HepG2 (cell line): ENCODE results near the gene LHFPL2. TPM values are rescaled to one million over a fixed set of nuclear protein-coding genes. Genes with fewer than 3 reads are reported as not detected.

Experiments used
- AHDC1 ChIP-seq: sonication (generic); formaldehyde crosslinking; IDR thresholded peaks from 2 replicates; pipeline ENCODE4 v1.5.1; 2020; ENCODE audit warnings: mild to moderate bottlenecking, missing genetic modification reagents, borderline replicate concordance
- BCL3 ChIP-seq: sonication (generic); formaldehyde crosslinking; IDR thresholded peaks from 2 replicates; pipeline ENCODE4 v1.5.1; 2020; ENCODE audit warnings: mild to moderate bottlenecking, missing genetic modification reagents, moderate library complexity
- CREB3 ChIP-seq: sonication (generic); formaldehyde crosslinking; IDR thresholded peaks from 2 replicates; pipeline ENCODE4 v1.5.0; 2020; ENCODE audit warnings: missing genetic modification reagents
- ELF1 ChIP-seq: sonication (generic); formaldehyde crosslinking; IDR thresholded peaks from 2 replicates; pipeline ENCODE4 v1.4.0; 2020; ENCODE audit warnings: missing genetic modification reagents
- FOXJ3 ChIP-seq: sonication (generic); formaldehyde crosslinking; IDR thresholded peaks from 2 replicates; pipeline ENCODE4 v1.4.0; 2020; ENCODE audit warnings: missing genetic modification reagents, mild to moderate bottlenecking, borderline replicate concordance
- HDAC2 ChIP-seq: sonication (generic); formaldehyde crosslinking; IDR thresholded peaks from 2 replicates; pipeline ENCODE4 v1.4.0; 2020; ENCODE audit warnings: missing genetic modification reagents
- HNF4G ChIP-seq, 2 experiments: sonication (generic) in 1 of 2; formaldehyde crosslinking in 1 of 2; IDR thresholded peaks; 2 replicates each; pipeline versions ENCODE4 v1.4.0 to v1.6.1; 2011 to 2020; ENCODE audit warnings: borderline replicate concordance in 2 of 2, low read depth in 2 of 2, mild to moderate bottlenecking in 2 of 2, low read length in 1 of 2, missing genetic modification reagents in 1 of 2, moderate library complexity in 1 of 2
- ONECUT2 ChIP-seq: sonication (generic); formaldehyde crosslinking; IDR thresholded peaks from 2 replicates; pipeline ENCODE4 v1.4.0; 2020; ENCODE audit warnings: missing genetic modification reagents
- POLR2AphosphoS2 ChIP-seq: IDR thresholded peaks from 2 replicates; pipeline ENCODE4 v1.6.1; 2011; ENCODE audit warnings: low read depth, low read length, improper control_type of control experiment
- SALL1 ChIP-seq: sonication (generic); formaldehyde crosslinking; IDR thresholded peaks from 2 replicates; pipeline ENCODE4 v1.8.0; 2022; ENCODE audit warnings: mild to moderate bottlenecking, missing genetic modification reagents
- SRSF4 ChIP-seq: fragments of 200-400 bp; formaldehyde crosslinking; IDR thresholded peaks from one replicate; pipeline ENCODE4 v1.6.1; 2018; ENCODE audit warnings: mild to moderate bottlenecking, low read depth, low read length, moderate library complexity; ENCODE audit not compliant: poor library complexity, severe bottlenecking
- TCF7 ChIP-seq: sonication (generic); IDR thresholded peaks from 2 replicates; pipeline ENCODE4 v1.6.1; 2016; ENCODE audit warnings: antibody characterized with exemption, low read depth
- TCF7L2 ChIP-seq: IDR thresholded peaks from 2 replicates; pipeline ENCODE4 v1.6.1; 2011; ENCODE audit warnings: mild to moderate bottlenecking, low read depth, low read length, moderate library complexity
- TEAD2 ChIP-seq: sonication (generic); formaldehyde crosslinking; IDR thresholded peaks from 2 replicates; pipeline ENCODE4 v1.9.0; 2021; ENCODE audit warnings: missing genetic modification reagents
- ZBTB21 ChIP-seq: sonication (generic); formaldehyde crosslinking; IDR thresholded peaks from 2 replicates; pipeline ENCODE4 v1.4.0; 2020; ENCODE audit warnings: missing genetic modification reagents
- ZGPAT ChIP-seq: IDR thresholded peaks from 2 replicates; pipeline ENCODE4 v1.6.1; 2016; ENCODE audit warnings: mild to moderate bottlenecking
- ZKSCAN8 ChIP-seq: IDR thresholded peaks from 2 replicates; pipeline ENCODE4 v1.6.1; 2016; ENCODE audit warnings: borderline replicate concordance, missing genetic modification reagents, missing compliant biosample characterization
- ZNF224 ChIP-seq: sonication (generic); formaldehyde crosslinking; IDR thresholded peaks from 2 replicates; pipeline ENCODE4 v1.5.0; 2020; ENCODE audit warnings: mild to moderate bottlenecking, missing genetic modification reagents
- ZNF614 ChIP-seq: IDR thresholded peaks from 2 replicates; pipeline ENCODE4 v1.6.1; 2018; ENCODE audit warnings: missing biosample characterization, missing genetic modification reagents, inconsistent platforms, borderline replicate concordance
- polyA plus RNA-seq, 8 experiments: library from polyadenylated mRNA; depleted of rRNA in 3 of 8; stranded (reverse) in 7 of 8; unstranded in 1 of 8; fragments of >200 nt; fragmentation: Illumina TruSeq in 4 of 8; extraction: Trizol in 4 of 8; gene quantifications; 2 replicates each; pipeline versions ENCODE4 v1.2.1 to v1.2.3, GENCODE V29; 2011 to 2016; ENCODE audit warnings: low read depth in 4 of 8, missing spikeins in 1 of 8, mixed read lengths in 1 of 8; ENCODE audit not compliant: insufficient read depth in 1 of 8
- total RNA-seq, 5 experiments: library from RNA; depleted of rRNA; stranded (reverse); fragments of >200 nt; fragmentation: Illumina TruSeq; extraction: Trizol; gene quantifications; 2 replicates each; pipeline ENCODE4 v1.2.3, GENCODE V29; 2016; ENCODE audit warnings: low read depth in 1 of 5

LHFPL2 gene
- total and polyA plus RNA-seq, 2 of the 13 experiments (the other 11 are each of a cell fraction or from before 2014, with no cell fraction given): 6.0 to 20.0 TPM

- TF ChIP-seq ONECUT2 (peak; percentile 88), HDAC2 (peak; percentile 70), TCF7L2 (no peak), TCF7 (peak; percentile 87), AHDC1 (peak; percentile 90; the same call in 1 of the 2 replicates), ZNF614 (CRISPR knock-in tag) (no peak), SALL1 (CRISPR knock-in tag) (peak; percentile 52; the same call in 1 of the 2 replicates), HNF4G (IDR thresholded peaks at IDR 0.05; ENCODE audit: borderline replicate concordance, low read depth, low read length) (no peak), HNF4G (CRISPR knock-in tag; IDR thresholded peaks at IDR 0.05; ENCODE audit: borderline replicate concordance, low read depth) (no peak), BCL3 (CRISPR knock-in tag) (no peak), ELF1 (CRISPR knock-in tag) (peak; percentile 48; the same call in 1 of the 2 replicates), SRSF4 (no peak), ZGPAT (CRISPR knock-in tag) (peak; percentile 90), CREB3 (CRISPR knock-in tag) (no peak), FOXJ3 (CRISPR knock-in tag) (peak; percentile 92; the same call in 1 of the 2 replicates), TEAD2 (CRISPR knock-in tag) (no peak), POLR2AphosphoS2 (no peak), ZKSCAN8 (peak; percentile 85), ZBTB21 (CRISPR knock-in tag) (peak; percentile 56; the same call in 1 of the 2 replicates), ZNF224 (CRISPR knock-in tag) (no peak)
Measured at GRCh38 chr5:78546276-78546996, 102.1 kb downstream of the LHFPL2 start (continued).
